Mesodermal cell (in vitro differentiated cells): Measurements from ENCODE around the gene LBHD2.
A peak's percentile ranks its signal among the peaks of the same experiment; 100 is the strongest.

Source experiments
- H3K27ac ChIP-seq: 2 replicates; pipeline ENCODE4 v1.7.0; 2013; ENCODE audit warnings: mild to moderate bottlenecking, low read depth, low read length, moderate library complexity; ENCODE audit not compliant: severe bottlenecking
- H3K36me3 ChIP-seq: 2 replicates; pipeline ENCODE4 v1.7.1; 2013; ENCODE audit warnings: mild to moderate bottlenecking, low read length, moderate library complexity; ENCODE audit not compliant: control insufficient read depth, insufficient read depth
- H3K4me1 ChIP-seq: one replicate; pipeline ENCODE4 v1.7.1; 2013; ENCODE audit warnings: mild to moderate bottlenecking, low read length; ENCODE audit not compliant: insufficient read depth, control insufficient read depth, poor library complexity, severe bottlenecking
- H3K4me3 ChIP-seq: 2 replicates; pipeline ENCODE4 v1.7.0; 2013; ENCODE audit warnings: low read length, control low read depth, mild to moderate bottlenecking; ENCODE audit not compliant: insufficient read depth, poor library complexity, severe bottlenecking; ENCODE audit errors: extremely low read depth
- H3K9me3 ChIP-seq: 2 replicates; pipeline ENCODE4 v1.7.1; 2013; ENCODE audit warnings: mild to moderate bottlenecking, low read length, moderate library complexity; ENCODE audit not compliant: control insufficient read depth
- WGBS, 2 experiments: methylation state at CpG; one replicate each; pipeline ENCODE4 v1.1.5; 2013; ENCODE audit warnings: missing lambda C conversion rate in 2 of 2; ENCODE audit not compliant: insufficient coverage in 2 of 2; 5-methylcytosine and 5-hydroxymethylcytosine counted together

LBHD2 gene

DNA sequence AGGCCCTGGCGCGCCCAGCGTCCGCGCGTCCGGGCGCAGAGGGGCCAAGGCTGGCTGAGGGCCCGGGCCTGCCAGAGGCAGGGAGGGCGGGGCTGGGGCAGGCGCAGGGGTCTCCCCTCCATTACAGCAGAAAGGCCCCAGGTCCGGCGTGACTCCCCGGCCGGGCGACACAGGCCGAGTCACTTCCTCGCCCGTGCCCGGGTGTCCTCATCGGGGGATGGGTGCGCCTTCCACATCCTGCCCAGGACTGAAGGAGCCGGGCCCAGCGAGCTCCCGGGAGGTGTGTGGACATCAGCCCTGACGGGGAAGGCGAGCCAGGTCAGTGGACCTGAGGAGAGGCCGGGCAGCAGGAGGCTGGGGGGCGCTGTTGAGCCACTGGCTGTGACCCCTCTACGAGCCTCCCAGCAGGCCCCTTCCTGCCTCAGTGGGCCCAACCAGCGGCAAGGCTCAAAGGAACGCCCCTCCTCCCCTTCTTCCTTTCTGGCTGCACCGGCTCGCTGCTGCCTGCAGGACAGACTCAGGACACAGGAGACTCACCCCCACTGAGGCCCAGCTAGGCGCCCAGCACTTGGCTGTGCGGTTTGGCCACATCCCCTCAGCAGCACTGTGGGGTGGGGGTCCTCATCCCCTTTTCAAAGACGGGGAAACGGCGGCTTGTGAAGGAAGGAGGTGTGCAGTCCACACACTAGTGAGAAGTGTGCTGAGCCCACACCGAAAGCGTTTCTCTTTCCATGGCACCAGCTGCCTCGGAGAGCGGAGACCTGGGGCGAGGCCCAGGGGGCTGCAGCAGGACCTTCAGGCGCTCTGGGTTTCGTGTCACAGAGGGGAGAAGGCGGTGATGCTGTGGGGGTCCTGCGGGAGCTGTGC lies 39.9 kb downstream of the LBHD2 start:
- WGBS, 2 experiments = 24 to 28% methylated on average over 32 to 46 of the region's 48 CpGs
- H3K27ac ChIP-seq = peak overlapping the region; percentile 49

DNA sequence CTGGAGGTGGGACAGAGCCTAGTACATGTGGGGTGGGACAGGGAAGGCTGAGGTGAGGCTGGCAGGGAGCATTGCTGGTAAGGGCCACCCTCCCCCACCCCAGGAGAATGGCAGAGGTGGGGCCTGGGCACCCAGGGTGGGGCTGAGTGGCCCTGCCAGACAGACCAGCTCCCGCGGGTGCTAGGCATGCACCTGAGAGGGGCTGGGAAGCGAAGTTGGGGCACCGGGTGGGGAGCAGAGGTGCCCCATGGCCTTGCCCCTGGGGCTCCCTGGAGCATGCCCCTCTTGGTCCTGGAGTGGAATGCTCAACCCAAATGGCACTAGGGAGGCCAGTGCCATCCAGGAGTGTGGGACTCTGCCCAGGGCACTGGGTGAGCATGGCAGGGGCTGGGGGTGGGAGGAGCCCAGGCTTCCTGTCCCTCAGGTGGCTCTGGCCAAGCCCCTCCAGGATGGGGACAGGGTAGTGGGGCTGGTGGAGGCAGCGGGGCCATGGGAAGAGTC lies 40.5 kb downstream of the LBHD2 start:
- 92 to 96% methylated on average over 5 of the region's 5 CpGs for WGBS, 2 experiments
- peaks cover 30% of the 10 kb centered on the region for H3K4me1 ChIP-seq

More for the DNA sequence above, 39.9 kb downstream of the LBHD2 start:
- Histone ChIP-seq H3K9me3 (no peaks in the 10 kb centered on the region), H3K4me3 (peak overlapping the region; percentile 48), H3K36me3 (peaks cover 19% of the 10 kb centered on the region), H3K4me1 (peaks cover 34% of the 10 kb centered on the region)

DNA sequence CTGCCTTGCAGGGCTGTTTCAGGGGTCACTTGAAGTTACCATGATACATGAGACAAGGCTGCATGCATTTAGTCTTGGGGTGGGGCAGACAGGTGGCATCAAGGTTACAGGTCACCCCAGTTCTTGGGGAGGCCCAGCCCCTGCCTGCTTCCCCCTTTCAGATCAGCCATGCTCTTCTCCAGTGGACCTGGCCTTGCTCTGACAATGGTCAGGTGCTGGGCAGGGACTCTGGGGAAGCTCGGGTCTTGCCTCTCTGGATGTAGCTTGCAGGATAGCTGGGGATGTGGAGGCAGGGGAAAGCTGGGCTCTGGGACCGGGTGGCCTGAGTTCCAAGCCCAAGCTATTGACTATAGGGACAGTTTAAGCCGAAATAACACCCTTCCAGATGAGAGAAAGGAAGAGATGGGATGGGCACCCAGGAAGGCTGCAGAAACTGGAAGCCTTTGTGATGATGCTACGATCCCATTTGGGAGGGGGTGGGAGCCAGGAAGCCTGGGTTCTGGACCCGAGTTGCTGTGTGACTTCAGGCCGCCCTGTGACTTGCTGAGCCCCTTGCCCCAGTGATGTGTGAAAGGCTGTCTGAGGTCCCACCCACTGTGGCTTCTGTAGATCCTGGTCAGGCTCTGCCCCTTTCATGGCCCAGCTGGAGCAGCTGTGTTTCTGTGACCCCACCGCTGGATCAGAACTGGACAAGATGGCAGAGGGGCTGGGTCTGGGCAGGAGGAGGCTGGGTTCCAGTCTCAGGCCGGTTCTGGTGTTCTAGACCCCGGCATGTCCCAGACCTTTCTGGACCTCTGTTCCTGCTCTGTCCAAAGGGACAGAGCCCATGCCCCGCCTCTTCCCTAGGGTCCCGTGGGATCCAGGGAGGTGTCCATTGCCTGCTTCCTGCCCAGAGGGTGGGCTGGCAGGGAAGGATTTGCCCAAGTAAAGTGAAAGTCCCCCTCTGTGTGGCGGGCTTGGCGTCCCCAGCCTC lies 41.4 kb downstream of the LBHD2 start:
- peaks cover 30% of the 10 kb centered on the region for H3K36me3 ChIP-seq
- peaks cover 30% of the 10 kb centered on the region for H3K4me1 ChIP-seq
- H3K4me3 ChIP-seq = no peak overlapping the region
- H3K9me3 ChIP-seq = no peaks in the 10 kb centered on the region
- 95 to 99% methylated on average over 10 to 11 of the region's 13 CpGs for WGBS, 2 experiments
- H3K27ac ChIP-seq = no peak overlapping the region

More for the DNA sequence above, 40.5 kb downstream of the LBHD2 start:
- H3K9me3 ChIP-seq = no peaks in the 10 kb centered on the region
- no peak overlapping the region for H3K27ac ChIP-seq
- H3K36me3 ChIP-seq = peaks cover 23% of the 10 kb centered on the region
- H3K4me3 ChIP-seq = peak overlapping the region; percentile 48

- H3K27ac ChIP-seq = no peak overlapping the region
- no peaks in the 10 kb centered on the region for H3K9me3 ChIP-seq
- peaks cover 26% of the 10 kb centered on the region for H3K4me1 ChIP-seq
- WGBS, 2 experiments = 95 to 96% methylated on average over 18 to 22 of the region's 22 CpGs
- peaks cover 39% of the 10 kb centered on the region for H3K36me3 ChIP-seq
- no peak overlapping the region for H3K4me3 ChIP-seq
These were observed 42.3 kb downstream of the LBHD2 start for GRCh38 chr14:103126088-103126872.

GRCh38 chr14:103126873-103127304 lies 42.9 kb downstream of the LBHD2 start:
- Histone ChIP-seq H3K4me1 (peaks cover 22% of the 10 kb centered on the region), H3K27ac (no peak overlapping the region), H3K9me3 (no peaks in the 10 kb centered on the region), H3K36me3 (peaks cover 44% of the 10 kb centered on the region), H3K4me3 (no peak overlapping the region)
- 95 to 96% methylated on average over 50 to 62 of the region's 62 CpGs for WGBS, 2 experiments

GRCh38 chr14:103127356-103127755 lies 43.3 kb downstream of the LBHD2 start:
- H3K4me1 ChIP-seq = peaks cover 18% of the 10 kb centered on the region
- 96 to 98% methylated on average over 27 to 39 of the region's 39 CpGs for WGBS, 2 experiments

DNA sequence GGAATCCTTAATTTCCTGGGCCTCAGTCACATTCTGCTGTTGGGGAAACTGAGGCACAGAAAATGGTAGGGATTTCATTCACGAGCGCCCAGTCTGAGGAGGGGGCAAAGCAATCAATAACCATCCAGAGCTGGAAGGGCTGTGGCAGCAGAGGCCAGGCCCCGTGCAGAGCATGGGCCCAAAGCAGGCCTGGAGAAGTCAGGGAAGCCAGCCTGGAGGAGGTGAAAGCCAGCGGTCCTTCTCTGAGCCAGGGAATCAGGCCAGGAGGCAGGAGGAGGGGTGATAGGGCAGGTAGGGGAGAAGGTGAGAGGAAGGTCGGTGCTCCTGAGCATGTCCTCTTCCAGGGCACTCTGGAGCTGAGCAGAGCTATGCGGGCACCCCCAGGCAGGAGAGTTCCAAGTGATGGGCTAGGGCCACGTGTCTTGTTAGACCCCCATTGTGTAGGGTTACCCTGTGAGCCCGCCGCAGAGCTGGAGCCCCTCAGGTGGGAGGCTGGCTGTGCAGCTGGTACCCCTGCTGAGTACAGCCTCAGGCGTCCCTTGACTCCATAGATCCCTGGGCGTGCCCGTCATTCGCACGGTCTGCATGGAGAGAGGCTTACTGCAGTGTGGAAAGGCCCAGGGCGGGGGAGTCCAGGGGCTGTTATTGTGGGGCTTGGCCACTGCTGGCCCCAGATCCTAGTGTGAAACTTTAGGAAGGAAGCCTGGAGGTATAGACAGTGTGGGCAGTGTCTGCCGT lies 44.0 kb downstream of the LBHD2 start:
- peaks cover 14% of the 10 kb centered on the region for H3K4me1 ChIP-seq
- no peaks in the 10 kb centered on the region for H3K9me3 ChIP-seq
- peaks cover 54% of the 10 kb centered on the region for H3K36me3 ChIP-seq
- 94 to 95% methylated on average over 16 of the region's 16 CpGs for WGBS, 2 experiments
- H3K27ac ChIP-seq = no peak overlapping the region
- no peak overlapping the region for H3K4me3 ChIP-seq

More at GRCh38 chr14:103127356-103127755, 43.3 kb downstream of the LBHD2 start:
- no peak overlapping the region for H3K4me3 ChIP-seq
- no peaks in the 10 kb centered on the region for H3K9me3 ChIP-seq
- peaks cover 47% of the 10 kb centered on the region for H3K36me3 ChIP-seq
- no peak overlapping the region for H3K27ac ChIP-seq

- Histone ChIP-seq H3K27ac (no peak overlapping the region), H3K4me3 (no peak overlapping the region), H3K36me3 (peaks cover 62% of the 10 kb centered on the region), H3K9me3 (no peaks in the 10 kb centered on the region), H3K4me1 (peaks cover 14% of the 10 kb centered on the region)
- WGBS, 2 experiments = 92% methylated on average over 12 of the region's 13 CpGs
These were observed 44.8 kb downstream of the LBHD2 start for GRCh38 chr14:103128631-103129300.

DNA sequence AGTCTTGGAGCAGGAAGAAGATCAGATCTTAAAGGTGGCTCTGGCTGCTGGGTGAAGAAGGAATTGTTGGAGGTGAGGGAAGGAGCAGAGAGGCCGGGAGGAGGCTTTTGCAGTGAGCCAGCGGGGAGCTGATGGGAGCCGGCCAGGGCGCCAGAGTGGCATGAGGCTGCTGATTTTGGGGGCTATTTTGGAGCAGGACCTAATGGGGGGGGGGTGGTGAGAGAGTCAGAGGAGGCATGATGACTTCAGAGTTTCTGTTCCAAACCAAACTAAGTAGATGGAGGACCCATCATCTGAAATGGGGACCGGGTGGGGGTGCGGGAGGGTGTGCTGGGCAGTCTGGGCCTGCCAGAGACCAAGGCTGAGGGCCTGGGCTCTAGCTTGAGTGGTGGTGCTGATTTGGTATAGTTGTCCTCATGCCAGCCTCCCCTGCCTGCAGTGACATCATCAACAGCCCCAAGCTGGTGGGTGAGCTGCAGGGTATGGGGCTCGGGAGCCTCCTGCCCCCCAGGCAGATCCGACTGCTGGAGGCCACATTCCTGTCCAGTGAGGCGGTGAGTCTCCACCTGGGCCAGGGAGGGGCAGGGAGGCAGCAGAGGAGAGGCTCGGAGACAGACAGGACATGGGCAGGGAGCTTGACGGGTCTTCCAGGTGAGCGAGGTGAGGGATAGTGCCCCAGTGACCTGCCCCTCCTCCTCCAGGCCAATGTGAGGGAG lies 45.4 kb downstream of the LBHD2 start:
- Histone ChIP-seq H3K9me3 (no peaks in the 10 kb centered on the region), H3K27ac (no peak overlapping the region), H3K4me1 (peaks cover 10% of the 10 kb centered on the region), H3K4me3 (no peak overlapping the region), H3K36me3 (peaks cover 66% of the 10 kb centered on the region)
- WGBS, 2 experiments = 96% methylated on average over 6 to 12 of the region's 12 CpGs
